Measurements from ENCODE around the gene GSTP1. TPM values are rescaled to one million over a fixed set of nuclear protein-coding genes. Genes with fewer than 3 reads are reported as not detected.
"Not testable (repeated sequence)": the region's sequence is repeated elsewhere in the genome, so short reads cannot be mapped to it uniquely, and the experiment has no call there.

The GSTP1 gene
- total RNA-seq, 1 donor from 2014 or later = 696 TPM

DNA sequence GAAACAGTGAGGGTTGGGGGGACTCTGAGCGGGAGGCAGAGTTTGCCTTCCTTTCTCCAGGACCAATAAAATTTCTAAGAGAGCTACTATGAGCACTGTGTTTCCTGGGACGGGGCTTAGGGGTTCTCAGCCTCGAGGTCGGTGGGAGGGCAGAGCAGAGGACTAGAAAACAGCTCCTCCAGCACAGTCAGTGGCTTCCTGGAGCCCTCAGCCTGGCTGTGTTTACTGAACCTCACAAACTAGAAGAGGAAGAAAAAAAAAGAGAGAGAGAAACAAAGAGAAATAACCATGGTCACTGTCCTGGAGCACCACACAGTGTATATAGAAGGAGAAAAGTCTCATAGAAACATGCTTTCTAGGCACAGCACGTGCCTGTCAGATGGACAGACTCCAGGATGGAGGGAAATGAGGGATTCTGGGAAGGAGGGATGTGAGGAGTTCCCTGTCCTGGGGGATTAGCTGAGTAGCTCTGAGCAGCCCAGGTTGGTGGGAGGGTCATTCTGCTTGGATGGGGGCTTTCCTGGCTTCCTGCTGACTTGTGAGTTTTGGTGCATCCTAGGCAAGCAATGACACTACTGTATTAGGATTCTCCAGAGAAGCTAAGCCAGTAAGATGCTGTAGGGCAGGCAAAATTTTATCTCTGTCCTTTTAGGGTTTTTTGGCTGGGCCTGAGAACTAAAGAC lies 3.1 kb downstream of the GSTP1 start:
- H3K27ac Mint-ChIP-seq (ENCODE audit: unreplicated experiment) = no peak overlapping the region
- peak overlapping the region; percentile 89 for H3K4me3 Mint-ChIP-seq (ENCODE audit: unreplicated experiment)
- peaks cover 5% of the 10 kb centered on the region for H3K27me3 Mint-ChIP-seq (ENCODE audit: unreplicated experiment)
- TF ChIP-seq, protein P1, sequence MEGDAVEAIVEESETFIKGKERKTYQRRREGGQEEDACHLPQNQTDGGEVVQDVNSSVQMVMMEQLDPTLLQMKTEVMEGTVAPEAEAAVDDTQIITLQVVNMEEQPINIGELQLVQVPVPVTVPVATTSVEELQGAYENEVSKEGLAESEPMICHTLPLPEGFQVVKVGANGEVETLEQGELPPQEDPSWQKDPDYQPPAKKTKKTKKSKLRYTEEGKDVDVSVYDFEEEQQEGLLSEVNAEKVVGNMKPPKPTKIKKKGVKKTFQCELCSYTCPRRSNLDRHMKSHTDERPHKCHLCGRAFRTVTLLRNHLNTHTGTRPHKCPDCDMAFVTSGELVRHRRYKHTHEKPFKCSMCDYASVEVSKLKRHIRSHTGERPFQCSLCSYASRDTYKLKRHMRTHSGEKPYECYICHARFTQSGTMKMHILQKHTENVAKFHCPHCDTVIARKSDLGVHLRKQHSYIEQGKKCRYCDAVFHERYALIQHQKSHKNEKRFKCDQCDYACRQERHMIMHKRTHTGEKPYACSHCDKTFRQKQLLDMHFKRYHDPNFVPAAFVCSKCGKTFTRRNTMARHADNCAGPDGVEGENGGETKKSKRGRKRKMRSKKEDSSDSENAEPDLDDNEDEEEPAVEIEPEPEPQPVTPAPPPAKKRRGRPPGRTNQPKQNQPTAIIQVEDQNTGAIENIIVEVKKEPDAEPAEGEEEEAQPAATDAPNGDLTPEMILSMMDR (IDR thresholded peaks at IDR 0.05; ENCODE audit: unreplicated experiment) = no peak
- no peak for DNase-seq (ENCODE audit: low spot score)
- no peaks in the 10 kb centered on the region for H3K9me3 Mint-ChIP-seq (ENCODE audit: unreplicated experiment)
- H3K36me3 Mint-ChIP-seq (ENCODE audit: low read depth, unreplicated experiment) = peaks cover 32% of the 10 kb centered on the region
- H3K4me1 Mint-ChIP-seq (ENCODE audit: unreplicated experiment) = peaks cover 20% of the 10 kb centered on the region

DNA sequence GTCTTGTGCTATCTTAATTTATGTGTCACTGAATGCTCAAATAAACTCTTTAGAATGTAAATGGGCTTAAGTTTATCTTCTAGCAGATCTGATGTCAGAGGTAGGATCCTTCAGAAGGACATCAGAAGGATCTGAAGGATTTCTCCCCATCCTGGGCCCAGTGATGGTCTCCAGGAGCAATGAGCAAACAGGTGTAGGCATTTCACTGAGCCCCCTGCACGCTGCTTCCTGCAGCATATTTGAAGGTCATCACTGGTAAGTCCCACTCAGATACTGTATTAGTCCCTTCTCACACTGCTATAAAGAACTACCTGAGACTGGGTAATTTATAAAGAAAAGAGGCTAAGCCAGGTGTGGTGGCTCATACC lies 4.5 kb downstream of the GSTP1 start:
- TF ChIP-seq, protein P1 (IDR thresholded peaks at IDR 0.05; ENCODE audit: unreplicated experiment) = no peak
- Mint-ChIP-seq H3K27me3 (ENCODE audit: unreplicated experiment) (no peaks in the 10 kb centered on the region), H3K4me3 (ENCODE audit: unreplicated experiment) (no peak overlapping the region), H3K9me3 (ENCODE audit: unreplicated experiment) (no peaks in the 10 kb centered on the region), H3K36me3 (ENCODE audit: low read depth, unreplicated experiment) (peaks cover 32% of the 10 kb centered on the region), H3K27ac (ENCODE audit: unreplicated experiment) (no peak overlapping the region), H3K4me1 (ENCODE audit: unreplicated experiment) (peaks cover 14% of the 10 kb centered on the region)
- no peak for DNase-seq (ENCODE audit: low spot score)

DNA sequence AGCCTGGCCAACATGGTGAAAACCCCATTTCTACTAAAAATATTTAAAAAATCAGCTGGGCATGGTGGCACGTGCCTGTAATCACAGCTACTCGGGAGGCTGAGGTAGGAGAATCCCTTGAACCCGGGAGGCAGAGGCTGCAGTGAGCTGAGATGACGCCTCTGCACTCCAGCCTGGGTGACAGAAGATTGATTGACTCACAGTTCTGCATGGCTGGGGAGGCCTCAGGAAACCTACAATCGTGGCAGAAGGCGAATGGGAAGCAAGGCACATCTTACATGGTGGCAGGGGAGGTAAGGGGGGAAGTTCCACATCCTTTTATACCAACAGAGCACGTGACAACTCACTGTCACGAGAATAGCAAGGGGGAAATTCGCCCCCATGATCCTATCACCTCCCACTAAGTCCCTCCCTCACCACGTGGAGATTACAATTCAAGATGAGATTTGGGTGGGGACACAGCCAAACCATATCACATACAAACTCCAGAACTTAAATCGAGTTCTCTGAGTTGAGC lies 5.3 kb downstream of the GSTP1 start:
- H3K9me3 Mint-ChIP-seq (ENCODE audit: unreplicated experiment); H3K27me3 Mint-ChIP-seq (ENCODE audit: unreplicated experiment); H3K4me3 Mint-ChIP-seq (ENCODE audit: unreplicated experiment); H3K27ac Mint-ChIP-seq (ENCODE audit: unreplicated experiment); DNase-seq (ENCODE audit: low spot score): not testable (repeated sequence)
- peaks cover 32% of the 10 kb centered on the region for H3K36me3 Mint-ChIP-seq (ENCODE audit: low read depth, unreplicated experiment)
- peaks cover 14% of the 10 kb centered on the region for H3K4me1 Mint-ChIP-seq (ENCODE audit: unreplicated experiment)

DNA sequence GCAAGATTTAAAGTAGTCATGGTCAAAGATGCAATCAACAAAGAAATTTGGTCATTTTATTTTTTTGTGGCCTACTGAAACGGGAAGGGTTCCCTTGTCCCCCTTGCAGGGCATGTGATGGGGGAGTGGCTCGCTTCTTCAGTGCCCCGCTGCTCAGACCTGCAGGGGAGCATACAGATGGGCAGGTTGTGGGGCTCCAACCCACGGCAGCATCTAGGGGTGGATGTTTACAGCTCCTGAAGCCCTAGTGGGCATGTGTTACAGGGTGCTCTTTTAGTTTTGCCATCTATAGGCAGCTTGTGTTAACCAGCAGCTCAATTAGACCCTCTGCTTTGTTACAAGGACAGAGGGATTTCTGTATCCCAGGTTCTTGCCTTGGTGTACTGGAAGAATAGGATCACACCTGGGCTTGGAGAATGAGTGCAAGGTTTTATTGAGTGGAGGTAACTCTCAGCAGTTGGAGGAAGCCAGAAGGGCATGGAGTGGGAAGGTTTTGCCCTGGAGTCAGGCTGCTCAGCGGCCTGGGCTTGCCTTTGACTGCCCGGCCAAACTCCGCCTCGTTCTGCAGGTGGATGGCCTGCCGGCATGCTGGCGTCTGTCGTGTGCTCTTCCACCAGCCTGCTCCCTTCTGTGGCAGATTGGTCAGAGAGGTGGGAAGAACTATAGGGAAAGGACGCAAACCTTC lies 9.4 kb downstream of the GSTP1 start:
- Mint-ChIP-seq H3K4me1 (ENCODE audit: unreplicated experiment) (no peaks in the 10 kb centered on the region), H3K9me3 (ENCODE audit: unreplicated experiment) (no peaks in the 10 kb centered on the region), H3K36me3 (ENCODE audit: low read depth, unreplicated experiment) (peaks cover 2% of the 10 kb centered on the region), H3K27ac (ENCODE audit: unreplicated experiment) (no peak overlapping the region), H3K27me3 (ENCODE audit: unreplicated experiment) (no peaks in the 10 kb centered on the region), H3K4me3 (ENCODE audit: unreplicated experiment) (no peak overlapping the region)
- DNase-seq (ENCODE audit: low spot score) = no peak
- TF ChIP-seq, protein P1 (IDR thresholded peaks at IDR 0.05; ENCODE audit: unreplicated experiment) = no peak

DNA sequence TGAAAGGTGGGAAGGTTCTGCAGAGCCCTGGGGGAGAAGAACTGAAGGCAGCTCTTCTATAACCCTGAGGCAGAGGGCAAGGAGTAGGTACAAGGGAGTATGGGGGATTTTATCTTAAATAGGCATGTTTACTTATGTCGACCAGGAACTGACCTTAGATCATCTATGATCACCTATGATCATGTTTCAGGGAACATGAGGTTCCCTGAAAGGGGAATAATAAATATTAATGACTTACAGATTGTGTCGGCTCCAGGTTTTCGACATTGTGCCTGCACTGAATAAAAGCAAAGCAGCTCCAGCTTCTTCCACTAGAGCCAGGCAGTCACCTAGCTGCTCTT lies 9.9 kb downstream of the GSTP1 start:
- Mint-ChIP-seq H3K27me3 (ENCODE audit: unreplicated experiment) (no peaks in the 10 kb centered on the region), H3K36me3 (ENCODE audit: low read depth, unreplicated experiment) (no peaks in the 10 kb centered on the region), H3K9me3 (ENCODE audit: unreplicated experiment) (no peaks in the 10 kb centered on the region), H3K4me1 (ENCODE audit: unreplicated experiment) (no peaks in the 10 kb centered on the region), H3K4me3 (ENCODE audit: unreplicated experiment) (no peak overlapping the region), H3K27ac (ENCODE audit: unreplicated experiment) (no peak overlapping the region)
- TF ChIP-seq, protein P1 (IDR thresholded peaks at IDR 0.05; ENCODE audit: unreplicated experiment) = no peak
- DNase-seq (ENCODE audit: low spot score) = no peak

All from endothelial cell (in vitro differentiated cells).